ENCODE measurements around the gene CD300LF. TPM values are rescaled to one million over a fixed set of nuclear protein-coding genes. Genes with fewer than 3 reads are reported as not detected.

CD300LF gene
- total RNA-seq, 1 experiment from 2014 or later = not detected

DNA sequence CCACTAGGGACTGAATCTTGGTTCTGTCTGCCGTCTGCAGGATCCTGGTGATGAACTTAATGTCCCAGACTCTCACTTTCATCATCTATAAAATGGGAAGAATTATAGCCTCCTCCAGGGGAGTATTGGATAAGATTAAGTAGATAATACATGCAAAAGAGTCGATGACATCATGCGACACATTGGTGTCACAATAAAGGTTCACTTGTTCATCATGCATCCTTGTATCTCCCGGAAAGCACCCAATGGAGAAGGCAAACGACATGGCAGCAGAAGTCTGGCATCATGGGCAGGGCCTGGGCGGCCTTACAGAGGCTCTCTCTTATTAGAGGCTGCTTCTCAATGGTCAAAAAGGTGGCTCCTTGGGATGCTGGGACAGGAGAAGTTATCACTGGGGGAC, 54.1 kb downstream of the CD300LF start:
- Histone ChIP-seq H2BK5ac (ENCODE audit: insufficient read length, low read length) (no peak overlapping the region), H2BK12ac (ENCODE audit: insufficient read length, low read depth, low read length) (no peak overlapping the region), H3K56ac (ENCODE audit: insufficient read length, low read depth, low read length) (no peak overlapping the region), H3K23ac (ENCODE audit: insufficient read length, low read depth, low read length) (no peak overlapping the region), H2BK20ac (ENCODE audit: low read depth, low read length, poor library complexity, severe bottlenecking) (no peak overlapping the region), H3K14ac (ENCODE audit: insufficient read depth, low read length) (no peak overlapping the region), H3T11ph (ENCODE audit: low read length) (no peak overlapping the region), H2AFZ (ENCODE audit: low read length) (no peak overlapping the region), H2AK5ac (ENCODE audit: insufficient read length, low read length) (no peak overlapping the region), H3K79me2 (ENCODE audit: insufficient read depth, low read length) (no peaks in the 10 kb centered on the region), H3K23me2 (ENCODE audit: insufficient read length, low read depth, low read length, poor library complexity, severe bottlenecking) (no peaks in the 10 kb centered on the region), H4K8ac (replicated peaks; ENCODE audit: insufficient read length, low read depth, low read length) (no peak overlapping the region), H3K4ac (ENCODE audit: low read depth, low read length) (no peak overlapping the region), H4K5ac (ENCODE audit: insufficient read length, low read depth, low read length) (no peak overlapping the region), H3K79me1 (ENCODE audit: insufficient read depth, low read depth, low read length, poor library complexity, severe bottlenecking) (no peaks in the 10 kb centered on the region), H3K9me3 (ENCODE audit: control insufficient read depth, low read depth, low read length) (no peaks in the 10 kb centered on the region), H2BK120ac (ENCODE audit: low read depth, low read length, poor library complexity, severe bottlenecking) (no peak overlapping the region), H2BK15ac (ENCODE audit: low read depth, low read length) (no peak overlapping the region), H3K27ac (ENCODE audit: insufficient read length, low read depth, low read length) (no peak overlapping the region), H4K91ac (ENCODE audit: insufficient read length, low read depth, low read length) (no peak overlapping the region), H3K4me1 (ENCODE audit: insufficient read depth, low read length) (peaks cover 3% of the 10 kb centered on the region), H3K18ac (ENCODE audit: insufficient read length, low read depth, low read length) (no peak overlapping the region), H3K27me3 (ENCODE audit: insufficient read depth, low read length) (no peaks in the 10 kb centered on the region), H3K9ac (ENCODE audit: extremely low read depth, insufficient read length, low read length) (no peak overlapping the region), H3K4me2 (ENCODE audit: insufficient read depth, insufficient read length, low read length) (no peak overlapping the region), H4K20me1 (ENCODE audit: control insufficient read depth, insufficient read depth, insufficient read length) (no peaks in the 10 kb centered on the region)
- WGBS (ENCODE audit: extremely low coverage, insufficient read length, low lambda C conversion rate) = no CpG with 5 or more reads among the region's 6 CpGs
- TF ChIP-seq, protein P1, sequence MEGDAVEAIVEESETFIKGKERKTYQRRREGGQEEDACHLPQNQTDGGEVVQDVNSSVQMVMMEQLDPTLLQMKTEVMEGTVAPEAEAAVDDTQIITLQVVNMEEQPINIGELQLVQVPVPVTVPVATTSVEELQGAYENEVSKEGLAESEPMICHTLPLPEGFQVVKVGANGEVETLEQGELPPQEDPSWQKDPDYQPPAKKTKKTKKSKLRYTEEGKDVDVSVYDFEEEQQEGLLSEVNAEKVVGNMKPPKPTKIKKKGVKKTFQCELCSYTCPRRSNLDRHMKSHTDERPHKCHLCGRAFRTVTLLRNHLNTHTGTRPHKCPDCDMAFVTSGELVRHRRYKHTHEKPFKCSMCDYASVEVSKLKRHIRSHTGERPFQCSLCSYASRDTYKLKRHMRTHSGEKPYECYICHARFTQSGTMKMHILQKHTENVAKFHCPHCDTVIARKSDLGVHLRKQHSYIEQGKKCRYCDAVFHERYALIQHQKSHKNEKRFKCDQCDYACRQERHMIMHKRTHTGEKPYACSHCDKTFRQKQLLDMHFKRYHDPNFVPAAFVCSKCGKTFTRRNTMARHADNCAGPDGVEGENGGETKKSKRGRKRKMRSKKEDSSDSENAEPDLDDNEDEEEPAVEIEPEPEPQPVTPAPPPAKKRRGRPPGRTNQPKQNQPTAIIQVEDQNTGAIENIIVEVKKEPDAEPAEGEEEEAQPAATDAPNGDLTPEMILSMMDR (conservative IDR thresholded peaks at IDR 0.05) = no peak
- Mint-ChIP-seq H3K4me1 (peaks cover 8 to 14% of the 10 kb centered on the region in 2 experiments), H3K36me3 (ENCODE audit: insufficient read depth in 1 of 3, low read depth in 3 of 3) (no peaks in the 10 kb centered on the region), H3K27me3 (ENCODE audit: low read depth) (peaks cover 46% of the 10 kb centered on the region), H3K27ac (no peak overlapping the region), H3K9me3 (no peaks in the 10 kb centered on the region; a peak in 1 of 5 replicates), H3K4me3 (no peak overlapping the region)
- no peak for DNase-seq
